KG1 (cell line): ENCODE measurements around the gene KRT72.

Experiments used
- DNase-seq: peaks from one replicate; lab custom pipeline; 2025; lab: John Stamatoyannopoulos, UW

The KRT72 gene

DNA sequence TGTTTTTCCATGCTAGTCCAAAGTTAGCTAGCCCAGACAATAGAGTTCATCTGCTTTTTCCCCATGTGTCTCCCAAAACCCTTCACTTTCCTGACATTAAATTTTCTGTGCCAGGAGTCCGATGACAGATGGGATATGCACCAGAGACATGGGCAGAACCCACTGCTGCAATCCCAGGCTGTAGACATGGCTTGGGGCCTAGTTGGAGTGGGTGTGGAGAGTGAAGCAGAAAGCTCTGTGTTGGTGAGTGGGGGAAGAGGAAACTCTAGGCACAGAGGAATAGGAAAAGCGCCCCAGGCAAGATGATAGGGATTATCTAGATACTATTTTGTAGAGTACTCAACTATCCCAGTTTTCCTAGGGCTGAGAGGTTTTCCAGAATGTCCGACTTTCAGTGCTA is 22.8 kb downstream of the KRT72 start:
- DNase-seq: no peak

DNA sequence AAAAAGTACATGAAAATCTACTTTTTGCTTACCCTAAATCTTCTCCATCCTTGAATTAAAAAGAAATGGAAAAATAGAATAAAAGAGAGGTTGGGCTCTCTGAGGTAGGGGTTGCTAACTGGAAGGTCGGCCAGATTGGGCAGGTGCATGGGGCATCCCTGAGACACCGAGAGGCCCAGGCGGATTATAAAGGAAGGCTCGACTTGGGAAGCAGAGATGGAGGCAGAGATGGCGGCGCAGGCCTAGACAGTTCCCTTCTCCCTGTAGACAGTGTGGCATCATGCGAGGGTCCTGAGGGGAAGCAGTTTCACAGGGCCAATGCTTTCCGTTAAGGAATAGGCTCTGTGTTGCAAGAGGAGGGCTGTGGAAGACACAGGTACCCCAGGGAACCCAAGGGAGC is 23.9 kb downstream of the KRT72 start:
- DNase-seq: no peak

DNA sequence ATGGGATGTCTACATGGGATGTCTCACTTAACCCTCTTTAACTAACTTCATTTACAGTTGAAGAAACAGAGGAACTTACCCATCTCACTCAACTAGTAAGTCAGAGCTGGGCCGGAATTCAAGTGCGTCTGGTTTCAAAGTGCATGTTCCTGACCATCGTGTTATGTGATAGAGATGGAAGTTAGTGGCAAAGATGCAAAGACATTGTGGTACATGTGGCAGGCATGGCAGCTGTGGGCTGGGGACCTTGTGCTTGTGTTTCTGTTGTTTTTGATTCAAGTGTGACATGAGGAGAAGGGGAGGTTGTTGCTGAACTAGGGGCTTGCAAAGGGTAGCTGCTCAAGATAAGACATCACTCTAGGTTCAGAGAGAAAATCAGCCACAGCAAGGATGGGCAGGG is 25.3 kb downstream of the KRT72 start:
- no peak for DNase-seq

DNA sequence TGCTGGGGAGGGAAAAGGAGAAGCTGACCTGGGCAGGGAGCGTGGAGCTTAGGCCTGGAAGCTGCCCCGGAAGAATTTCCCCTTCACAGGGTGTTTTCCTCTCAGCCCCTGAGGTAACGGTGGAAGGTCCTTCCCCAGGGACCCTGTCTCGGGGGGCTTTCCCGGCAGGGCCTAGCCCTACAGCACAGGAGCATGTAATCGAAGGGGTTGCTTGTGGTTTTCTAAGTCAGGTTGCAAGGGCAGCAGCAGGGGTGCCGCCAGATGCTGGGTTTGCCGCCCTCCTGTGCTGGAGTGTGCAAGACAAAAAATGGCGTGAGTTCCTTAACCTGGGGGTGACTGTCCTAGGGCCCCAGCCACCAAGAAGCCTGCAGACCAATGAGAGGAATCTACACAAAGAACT is 26.0 kb downstream of the KRT72 start:
- no peak for DNase-seq

DNA sequence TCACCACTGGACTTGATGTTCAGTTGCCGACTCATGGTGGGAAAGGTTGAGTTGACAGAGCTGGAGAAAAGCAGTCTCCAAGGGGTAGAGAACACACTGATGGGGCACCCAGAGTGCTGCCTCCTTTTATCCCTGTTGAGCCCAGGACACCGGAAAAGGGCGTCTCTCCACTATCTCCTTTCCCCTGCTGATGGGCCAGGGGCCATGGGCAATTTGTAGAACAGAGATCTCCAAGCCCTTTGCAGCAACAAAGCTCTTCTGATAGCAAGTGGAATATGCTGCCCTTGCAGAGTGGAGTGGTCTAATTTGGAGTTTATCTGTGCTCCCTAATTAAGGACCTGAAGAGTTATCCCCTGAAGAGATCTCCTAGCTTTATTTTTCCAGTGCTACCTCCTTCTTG is 27.5 kb downstream of the KRT72 start, which contains the start of gene KRT74:
Gene KRT74 (minus strand): TSS at position 101 of the 400 bp plus-strand sequence. CDS start 66 bp downstream, at position 35.
- DNase-seq: no peak

DNA sequence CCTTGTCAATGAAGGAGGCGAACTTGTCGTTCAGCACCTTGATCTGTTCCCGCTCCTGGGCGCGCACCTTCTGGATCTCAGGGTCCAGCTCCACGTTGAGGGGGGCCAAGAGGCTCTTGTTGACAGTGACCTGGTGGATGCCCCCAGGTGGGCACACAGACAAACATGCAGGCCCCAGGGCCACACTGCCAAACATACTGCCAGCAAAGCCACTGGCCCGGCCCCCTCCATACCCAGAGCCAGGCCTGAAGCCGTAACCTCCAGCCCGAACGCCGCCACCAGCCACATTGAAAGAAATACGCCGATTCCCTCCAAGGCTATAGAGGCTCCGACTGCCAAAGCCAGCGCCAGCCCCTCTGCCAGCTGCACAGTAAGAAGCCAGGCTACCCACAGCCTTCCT is 28.0 kb downstream of the KRT72 start:
- no peak for DNase-seq

DNA sequence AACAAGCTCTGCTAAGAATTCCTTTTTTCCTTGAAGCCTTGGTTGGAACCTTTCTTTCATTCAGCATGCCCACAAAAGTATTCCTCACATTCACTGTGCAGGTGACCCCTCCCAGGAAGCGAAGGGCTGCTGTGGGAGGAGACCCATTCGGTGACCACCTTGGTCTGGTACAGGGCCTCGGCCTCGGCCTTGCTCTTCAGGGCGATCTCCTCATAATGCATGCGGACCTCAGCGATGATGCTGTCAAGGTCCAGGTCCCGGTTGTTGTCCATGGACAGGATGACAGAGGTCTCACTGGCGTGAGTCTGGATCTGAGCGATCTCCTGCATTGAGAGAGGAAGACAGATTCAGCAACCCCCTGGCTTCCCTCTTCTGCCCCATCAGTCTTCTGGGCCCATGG is 30.8 kb downstream of the KRT72 start:
- DNase-seq: no peak

DNA sequence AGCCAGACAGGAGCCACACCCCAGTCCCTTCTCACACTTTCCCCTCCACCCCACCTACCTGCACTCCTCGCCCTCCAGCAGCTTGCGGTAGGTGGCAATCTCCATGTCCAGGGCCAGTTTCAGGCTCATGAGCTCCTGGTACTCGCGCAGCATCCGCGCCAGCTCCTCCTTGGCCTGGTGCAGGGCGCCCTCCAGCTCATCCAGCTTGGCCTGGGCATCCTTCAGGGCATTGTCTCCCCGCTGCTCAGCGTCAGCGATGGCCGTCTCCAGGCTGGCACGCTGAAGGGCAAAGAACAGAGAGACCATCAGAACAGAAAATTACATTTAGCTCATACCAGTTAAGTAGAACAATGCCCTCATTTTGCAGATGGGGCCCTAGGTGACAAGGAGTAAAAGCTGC is 33.2 kb downstream of the KRT72 start:
- no peak for DNase-seq

DNA sequence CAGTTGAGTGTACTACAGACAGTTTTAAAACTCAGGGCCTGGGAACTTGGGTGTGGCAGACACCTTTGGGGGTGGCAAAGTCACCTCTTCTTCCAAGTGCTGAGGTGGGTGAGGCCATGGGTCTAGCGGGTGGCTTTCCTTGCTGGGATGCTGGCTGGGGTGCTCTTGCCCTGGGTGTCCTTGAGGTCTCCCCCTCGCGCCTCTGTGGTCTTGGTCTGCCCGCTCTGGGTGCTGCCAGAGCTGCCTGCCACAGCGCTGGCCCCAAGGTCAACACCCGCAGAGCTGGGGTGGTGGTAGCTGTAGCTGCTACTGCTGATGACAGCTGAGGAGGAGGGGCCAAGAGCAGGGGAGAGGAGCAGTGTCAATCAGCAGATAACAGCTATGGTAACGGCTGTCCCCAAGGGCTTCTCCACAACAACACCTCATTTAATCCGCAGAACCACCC is 34.4 kb downstream of the KRT72 start:
- DNase-seq: no peak

DNA sequence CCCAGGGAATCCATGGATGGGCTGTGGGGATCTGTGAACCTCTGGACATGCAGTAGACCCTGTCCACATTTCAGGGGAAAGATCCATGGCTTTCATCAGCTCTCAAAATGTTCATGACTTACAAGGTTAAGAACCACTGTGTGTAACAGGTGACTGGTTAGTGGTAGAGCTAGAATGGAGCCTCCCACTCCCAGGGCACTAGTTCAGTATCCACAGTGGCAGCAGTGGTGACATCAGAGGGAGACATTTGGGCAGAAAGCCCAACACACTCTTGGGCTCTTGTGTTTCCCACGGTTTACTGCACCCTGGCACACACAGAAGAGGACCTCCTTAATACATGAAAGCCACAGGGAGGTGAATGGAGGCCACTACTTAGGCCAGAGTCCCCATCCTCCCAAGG is 36.7 kb downstream of the KRT72 start:
- DNase-seq: no peak

DNA sequence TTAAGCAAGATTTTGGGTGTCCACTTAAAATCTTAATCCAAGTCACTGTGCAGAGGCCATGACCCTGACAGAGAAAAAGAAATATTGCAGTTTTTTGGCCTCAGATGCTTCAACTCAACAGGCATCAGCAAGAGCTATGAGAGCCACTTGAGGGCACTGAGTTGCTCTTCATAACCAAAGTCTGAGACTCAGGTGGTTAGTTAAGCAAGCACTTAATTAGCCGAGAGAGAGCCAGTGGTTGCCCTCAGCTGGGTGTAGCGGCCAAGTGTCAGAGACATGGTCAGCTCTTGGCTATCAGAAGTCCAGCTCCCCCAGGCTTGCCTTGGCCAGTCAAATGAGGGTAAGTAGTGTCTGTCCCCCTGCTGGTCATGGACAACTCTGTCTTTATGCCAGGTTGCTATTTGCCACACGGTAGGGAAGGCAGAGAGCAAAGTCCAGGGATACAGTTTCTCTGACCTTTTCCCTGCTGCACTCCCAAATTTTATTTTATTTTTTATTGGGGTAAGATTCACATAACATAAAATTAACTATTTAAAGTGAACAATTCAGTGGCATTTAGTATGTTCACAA is 39.3 kb downstream of the KRT72 start:
- DNase-seq: no peak

DNA sequence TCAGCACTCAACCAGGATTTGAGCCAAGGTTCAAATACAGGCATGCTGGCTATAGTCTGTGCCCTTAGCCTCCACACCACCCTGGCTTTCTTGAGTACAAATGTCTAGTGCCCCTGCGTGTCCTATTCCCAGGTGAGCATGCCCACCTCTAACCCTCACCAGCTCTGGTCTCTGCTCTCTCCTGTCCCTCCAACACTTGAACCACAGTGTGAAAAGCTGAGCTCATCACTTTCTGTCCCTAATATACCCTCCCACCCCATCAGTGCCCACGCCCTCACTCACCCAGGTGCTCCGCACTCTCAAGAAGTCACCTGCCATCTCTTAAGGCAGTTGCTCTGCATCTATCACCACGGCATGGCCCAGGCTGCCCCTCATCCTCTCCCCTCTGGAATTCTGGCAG is 41.3 kb downstream of the KRT72 start:
- DNase-seq: no peak

DNA sequence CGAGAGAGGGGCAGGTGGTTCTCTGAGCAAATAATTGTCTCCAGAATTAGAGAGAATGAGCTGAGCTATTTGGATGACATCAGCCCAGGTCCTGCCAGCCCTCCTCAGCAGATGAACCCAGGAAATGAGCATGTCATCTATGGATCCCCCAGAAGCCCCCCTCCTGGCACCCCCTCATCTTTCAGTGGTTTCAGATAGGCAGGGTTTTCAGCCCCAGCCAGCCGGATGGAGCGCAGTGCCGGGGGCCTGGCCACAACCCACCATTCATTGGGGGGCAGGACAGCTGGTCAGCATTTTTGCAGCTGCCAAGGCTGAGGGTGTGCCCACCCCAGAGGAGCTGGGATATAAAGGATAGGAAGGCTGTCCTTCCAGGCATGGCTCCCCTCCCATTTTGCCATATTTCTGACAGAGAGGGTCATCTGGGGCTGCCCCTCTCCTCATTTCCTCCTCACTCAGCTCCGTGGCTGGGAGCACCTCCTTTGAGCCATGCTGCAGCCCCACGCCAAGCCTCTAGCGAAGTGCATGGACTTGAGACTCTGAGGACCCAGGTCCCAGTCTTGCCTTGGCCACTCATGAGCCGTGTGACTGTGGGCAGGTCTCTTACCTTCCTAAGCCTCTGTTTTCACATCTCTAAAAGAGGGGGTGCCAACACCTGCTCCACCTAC is 42.4 kb downstream of the KRT72 start:
- no peak for DNase-seq

DNA sequence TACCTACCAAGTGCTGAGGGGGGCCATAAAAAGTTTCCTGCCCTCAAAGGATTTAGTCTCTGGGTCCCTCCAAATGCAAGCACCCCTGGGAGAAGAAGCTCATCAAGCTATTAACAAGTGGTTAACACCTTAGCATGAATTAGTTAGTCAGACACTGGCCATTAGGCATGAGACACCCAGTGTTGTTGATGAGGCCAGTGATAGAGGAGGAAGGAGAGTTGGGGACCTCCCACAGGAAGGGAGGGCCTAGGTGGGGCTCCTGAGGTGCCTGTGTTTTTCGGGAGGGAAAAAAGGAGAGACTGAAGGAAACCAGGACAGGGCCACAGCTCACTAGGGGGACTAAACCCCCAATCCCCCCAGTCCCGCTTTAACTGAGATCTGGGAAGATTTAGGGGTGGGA is 43.8 kb downstream of the KRT72 start:
- no peak for DNase-seq

DNA sequence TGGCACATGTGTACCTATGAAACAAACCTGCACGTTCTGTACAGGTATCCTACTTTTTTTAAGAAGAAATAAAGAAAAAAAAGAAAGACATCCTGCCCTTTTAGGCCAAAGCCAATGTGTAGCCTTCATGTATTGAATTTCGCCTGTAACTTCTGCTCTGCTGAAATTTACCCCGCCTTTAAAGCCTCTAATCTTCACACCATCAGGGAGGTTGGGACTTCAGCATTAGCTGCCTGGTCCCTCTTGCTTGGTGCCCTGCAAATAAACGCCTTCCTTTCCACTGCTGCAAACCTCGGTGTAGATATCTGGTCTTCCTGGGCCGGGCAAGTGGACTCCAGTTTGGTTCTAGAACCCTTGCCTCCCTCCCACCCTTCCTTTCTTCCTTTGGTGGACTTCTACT is 45.7 kb downstream of the KRT72 start:
- no peak for DNase-seq

DNA sequence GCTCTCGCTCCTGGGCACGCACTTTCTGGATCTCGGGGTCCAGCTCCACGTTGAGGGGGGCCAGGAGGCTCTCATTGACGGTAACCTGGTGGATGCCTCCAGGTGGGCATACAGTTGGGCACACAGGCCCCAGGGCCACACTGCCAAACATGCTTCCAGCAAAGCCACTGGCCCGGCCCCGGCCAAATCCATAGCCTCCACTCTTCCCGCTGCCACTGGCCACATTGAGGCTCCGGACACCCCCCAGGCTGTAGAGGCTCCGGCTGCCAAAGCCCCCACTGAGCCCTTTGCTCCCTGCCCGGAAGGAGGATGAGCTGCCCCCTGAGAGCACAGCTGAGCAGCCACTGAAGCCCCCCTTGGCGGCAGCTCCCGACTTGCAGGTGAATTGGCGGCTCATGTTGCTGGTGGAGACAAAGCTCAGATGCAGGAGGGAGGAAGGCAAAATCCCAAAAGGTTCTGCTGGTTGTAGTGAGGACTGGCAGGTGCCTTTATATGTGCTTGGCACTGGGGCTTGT is 48.5 kb downstream of the KRT72 start, which contains the start of gene KRT71:
Gene KRT71 (minus strand): TSS at position 465 of the 515 bp plus-strand sequence. CDS start 68 bp downstream, at position 397.
- no peak for DNase-seq

DNA sequence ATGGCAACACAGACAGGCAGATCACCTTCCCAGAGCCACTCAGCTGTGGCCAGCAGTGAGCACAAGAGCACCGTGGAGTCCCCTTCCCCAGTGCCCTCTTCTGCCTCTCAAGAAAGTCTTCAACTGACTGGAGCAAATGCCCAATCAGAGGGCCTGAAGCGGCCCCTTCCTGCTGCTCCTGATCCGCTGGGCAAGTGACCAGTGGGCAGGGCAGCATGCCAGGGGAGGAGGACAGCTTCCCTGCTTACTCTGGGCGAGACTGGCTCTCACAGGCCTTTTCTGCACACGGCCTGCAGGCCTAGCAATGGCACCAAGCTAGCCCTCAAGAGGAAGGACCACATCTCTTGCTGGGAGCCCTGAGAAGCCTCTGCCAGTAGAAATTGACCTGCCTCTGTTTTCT is 49.2 kb downstream of the KRT72 start:
- no peak for DNase-seq

DNA sequence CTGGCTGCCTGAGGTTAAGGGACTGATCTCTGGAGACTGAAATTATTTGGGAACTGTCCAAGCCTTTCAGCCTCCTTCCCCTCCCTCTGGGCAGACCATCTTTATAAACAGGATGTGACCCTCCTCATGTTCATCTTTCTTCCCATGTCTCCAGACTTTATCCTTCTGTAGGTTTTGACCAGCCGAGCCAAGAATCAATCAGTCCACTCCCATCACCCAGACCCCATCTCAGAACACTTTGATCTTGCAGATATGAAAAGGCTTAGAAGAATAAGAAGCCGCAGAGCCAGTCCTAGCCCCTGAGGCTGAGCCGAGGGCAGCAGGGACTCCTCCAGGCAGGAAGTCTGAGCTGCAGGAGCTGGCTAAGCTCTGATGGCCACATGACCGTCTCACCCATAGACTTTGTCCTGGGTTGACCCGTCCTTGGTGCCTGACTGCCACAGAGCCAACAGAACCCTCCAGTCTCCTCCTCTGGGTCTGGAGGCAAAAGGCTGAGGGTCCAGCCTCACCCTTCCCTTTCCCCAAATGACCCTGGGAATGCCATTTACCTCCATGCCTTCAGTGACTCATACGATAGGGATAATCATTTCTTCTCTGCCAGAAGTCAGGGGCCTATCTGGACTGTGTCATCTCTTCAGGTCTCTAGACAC is 49.9 kb downstream of the KRT72 start:
- DNase-seq: no peak

DNA sequence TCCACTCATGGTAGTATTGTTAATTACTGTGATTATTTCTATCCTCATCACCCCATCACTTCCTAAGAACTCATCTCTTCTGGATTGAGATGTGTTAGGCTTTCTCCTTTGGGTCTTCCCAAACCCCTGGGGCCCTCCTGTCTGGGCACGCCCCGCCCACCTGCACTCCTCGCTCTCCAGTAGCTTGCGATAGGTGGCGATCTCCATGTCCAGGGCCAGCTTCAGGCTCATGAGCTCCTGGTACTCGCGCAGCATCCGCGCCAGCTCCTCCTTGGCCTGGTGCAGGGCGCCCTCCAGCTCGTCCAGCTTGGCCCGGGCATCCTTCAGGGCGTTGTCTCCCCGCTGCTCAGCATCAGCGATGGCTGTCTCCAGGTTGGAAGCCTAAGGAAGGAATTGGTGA is 55.1 kb downstream of the KRT72 start:
- no peak for DNase-seq

DNA sequence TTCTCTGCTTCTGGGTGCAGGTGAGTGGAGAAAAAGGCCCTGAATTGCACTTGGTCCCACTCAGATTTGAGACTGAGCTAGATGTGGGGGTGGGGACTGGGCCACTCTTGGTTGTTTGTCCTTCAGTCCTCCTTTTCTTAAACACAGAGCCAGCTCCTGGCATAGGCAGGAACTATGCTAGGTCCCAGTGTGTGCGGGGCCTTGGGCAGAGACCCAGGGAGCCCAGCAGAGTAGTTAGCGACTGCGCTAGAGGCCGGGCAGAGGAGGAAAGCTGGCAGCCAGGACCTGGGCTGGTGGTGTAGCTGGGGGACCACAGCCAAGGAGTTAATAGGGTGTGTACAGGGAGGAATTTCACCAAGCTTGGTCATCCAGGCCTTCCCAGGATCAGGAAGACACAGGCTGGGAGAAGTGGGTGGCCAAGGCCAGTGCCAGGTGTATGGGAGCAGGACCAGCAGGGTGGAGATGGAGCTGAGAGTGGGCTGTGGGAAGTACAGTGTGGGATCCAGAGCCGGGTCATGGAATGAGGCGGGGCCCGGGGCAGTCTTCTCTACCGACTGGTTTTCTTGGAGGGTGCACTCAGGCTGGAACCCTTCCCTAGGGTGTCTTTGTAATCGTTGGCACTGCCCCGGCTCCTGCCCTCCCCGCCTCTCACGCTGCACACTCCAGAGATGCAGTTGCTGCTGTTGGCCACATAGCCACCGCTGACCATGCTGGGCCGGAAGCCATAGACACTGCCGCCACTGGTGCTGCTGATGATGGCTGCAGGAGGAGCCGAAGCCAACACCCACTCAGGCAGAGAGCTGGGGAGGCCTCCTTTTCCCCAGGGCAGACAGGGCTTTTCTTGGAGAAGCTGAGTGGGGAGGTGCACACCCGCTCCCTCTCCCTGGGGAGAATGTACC is 57.0 kb downstream of the KRT72 start:
- DNase-seq: no peak

DNA sequence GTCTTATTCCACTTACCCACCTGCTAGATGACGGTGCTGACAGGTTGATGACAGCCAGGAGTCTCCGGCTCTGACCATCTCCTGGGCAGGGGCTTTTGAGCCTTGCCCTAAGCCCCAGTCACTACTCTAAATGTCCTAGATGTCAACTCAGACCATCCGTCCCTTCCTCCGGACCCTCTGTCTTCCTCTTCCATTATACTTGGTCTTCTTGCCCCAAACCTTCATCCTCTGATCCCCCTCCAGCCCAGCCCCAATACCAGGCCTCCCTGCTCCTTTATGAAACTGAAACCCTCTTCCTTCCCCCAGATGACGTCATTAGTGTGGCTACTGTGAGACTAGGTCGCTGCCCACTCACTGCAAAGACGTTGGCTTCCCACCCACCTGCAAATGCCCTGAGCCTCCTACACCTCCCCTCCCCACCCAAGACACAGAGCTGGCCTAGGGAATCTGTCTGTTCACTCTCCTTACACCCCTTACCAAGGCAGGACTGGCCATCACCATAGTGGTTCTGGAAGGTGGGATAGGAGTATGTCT is 58.4 kb downstream of the KRT72 start:
- DNase-seq: no peak

DNA sequence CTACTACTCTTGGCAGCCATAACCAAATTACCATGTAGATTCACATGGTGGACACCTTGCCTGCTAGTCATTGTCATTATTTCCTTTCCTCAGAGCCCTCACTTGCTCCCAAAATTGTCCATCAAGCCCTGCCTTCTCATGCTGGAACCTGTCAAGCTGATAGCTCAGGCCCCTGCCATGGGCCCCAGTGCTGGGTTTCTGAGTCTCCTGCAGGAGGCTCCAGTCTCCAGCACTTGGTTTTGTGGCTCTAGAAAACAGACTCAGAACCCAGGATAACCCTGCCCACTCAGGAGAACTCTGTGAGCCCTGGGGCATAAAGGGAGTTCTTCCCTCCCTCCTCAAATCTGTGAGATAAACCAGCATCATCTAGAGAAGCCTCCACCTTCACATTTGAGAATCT is 59.1 kb downstream of the KRT72 start:
- no peak for DNase-seq
